ENCODE results near the gene LRRC7.
"Not testable (repeated sequence)": the region's sequence is repeated elsewhere in the genome, so short reads cannot be mapped to it uniquely, and the experiment has no call there.

The LRRC7 gene

DNA sequence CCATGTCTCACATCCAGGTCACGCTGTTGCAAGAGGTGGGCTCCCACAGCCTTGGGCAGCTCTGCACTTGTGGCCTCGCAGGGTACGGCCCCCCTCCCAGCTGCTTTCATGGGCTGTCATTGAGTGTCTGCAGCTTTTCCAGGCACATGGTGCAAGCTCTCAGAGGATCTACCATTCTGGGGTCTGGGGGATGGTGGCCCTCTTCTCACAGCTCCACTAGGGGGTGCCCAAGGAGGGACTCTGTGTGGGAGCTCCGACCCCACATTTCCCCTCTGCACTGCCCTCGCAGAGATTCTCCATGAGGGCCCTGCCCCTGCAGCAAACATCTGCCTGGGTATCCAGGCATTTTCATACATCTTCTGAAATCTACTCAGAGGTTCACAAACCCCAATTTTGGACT, 219.4 kb downstream of the LRRC7 start:
- no peak for DNase-seq

DNA sequence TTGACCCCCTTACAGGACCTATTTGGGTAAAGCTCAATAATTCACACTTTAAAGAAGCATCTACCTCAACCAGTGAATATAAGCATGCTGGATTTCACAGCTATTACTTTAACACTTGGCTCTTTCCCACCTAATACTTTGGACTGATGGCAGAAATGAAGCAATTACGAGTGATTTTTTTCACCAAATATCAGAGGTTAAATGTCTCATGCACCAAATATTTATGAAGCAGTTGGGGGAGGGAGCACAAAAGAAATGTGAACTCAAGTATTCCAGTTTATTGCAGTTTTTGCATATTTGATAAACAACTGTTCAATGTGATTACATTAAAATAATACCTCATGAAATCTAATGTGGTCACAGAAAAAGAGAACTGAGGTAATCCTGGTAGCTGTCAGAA, 223.6 kb downstream of the LRRC7 start:
- DNase-seq: no peak

DNA sequence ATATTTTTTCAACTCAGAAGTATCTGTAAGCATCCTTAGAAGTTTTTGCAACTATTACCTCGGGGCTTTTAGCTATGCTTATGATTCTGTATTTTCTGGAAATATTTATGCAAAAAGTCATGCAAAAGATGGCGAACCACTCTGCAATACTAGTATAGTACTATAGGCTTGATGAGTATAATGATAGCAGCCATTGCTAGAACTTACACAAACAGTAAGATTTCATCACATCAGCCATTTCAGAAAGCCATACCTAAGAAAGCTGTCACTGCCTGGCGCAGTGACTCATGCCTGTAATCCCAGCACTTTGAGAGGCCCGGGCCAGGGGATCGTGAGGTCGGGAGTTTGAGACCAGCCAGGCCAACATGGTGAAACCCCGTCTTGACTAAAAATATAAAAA, 227.1 kb downstream of the LRRC7 start:
- DNase-seq: no peak

DNA sequence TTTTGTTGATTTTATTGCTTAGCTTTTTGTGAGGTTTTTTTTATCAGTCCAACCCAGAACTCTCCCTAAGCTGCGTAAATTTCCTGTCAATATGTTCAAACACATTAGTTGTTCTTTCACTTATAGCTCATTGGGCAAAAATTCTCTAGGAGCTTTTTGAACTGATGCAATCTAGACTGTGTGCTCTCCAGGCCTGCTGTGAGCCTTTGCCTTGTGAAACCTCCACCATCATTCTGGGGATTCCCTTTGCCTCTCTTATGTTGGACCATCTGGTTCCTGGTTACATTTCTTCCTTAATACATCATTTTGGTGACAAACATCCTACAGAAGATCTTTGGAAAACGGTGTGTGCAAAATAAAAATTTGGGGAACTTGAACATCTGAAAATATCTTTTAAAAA, 247.2 kb downstream of the LRRC7 start:
- no peak for DNase-seq

DNA sequence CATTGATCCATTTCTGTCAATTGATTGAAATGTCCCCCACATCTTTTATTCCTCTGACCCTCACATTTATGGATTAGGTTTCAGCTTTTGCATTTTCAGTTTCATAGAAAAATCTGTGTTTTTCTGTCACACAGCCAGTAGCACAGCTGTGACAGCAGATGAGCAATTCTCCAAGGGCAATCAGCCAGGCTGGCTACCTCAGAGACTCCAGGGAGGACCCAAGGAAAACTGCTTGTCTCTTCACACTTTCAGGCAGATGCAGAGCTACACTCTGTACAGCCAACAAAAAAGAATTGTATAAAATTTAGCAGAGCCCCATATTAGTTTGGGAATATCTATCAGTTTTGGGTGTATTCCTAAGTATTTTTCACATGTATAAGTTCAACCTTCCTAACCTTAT, 257.2 kb downstream of the LRRC7 start:
- no peak for DNase-seq

DNA sequence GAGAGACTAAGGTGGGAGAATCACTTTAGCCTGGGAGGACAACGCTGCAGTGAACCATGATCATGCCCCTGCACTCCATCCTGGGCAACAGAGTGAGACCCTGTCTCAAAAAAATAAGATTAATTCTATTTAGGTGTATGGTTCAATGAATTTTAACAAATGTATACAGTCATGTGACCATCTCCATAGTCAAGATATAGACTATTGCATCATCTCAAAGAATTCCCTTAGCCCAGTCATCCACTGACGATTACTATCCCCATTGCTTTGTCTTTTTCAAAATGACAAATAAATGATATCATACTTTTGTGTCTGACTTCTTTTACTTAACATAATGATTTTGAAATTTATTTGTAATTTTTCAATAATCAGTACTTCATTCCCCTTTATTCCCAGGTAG, 260.0 kb downstream of the LRRC7 start:
- no peak for DNase-seq

DNA sequence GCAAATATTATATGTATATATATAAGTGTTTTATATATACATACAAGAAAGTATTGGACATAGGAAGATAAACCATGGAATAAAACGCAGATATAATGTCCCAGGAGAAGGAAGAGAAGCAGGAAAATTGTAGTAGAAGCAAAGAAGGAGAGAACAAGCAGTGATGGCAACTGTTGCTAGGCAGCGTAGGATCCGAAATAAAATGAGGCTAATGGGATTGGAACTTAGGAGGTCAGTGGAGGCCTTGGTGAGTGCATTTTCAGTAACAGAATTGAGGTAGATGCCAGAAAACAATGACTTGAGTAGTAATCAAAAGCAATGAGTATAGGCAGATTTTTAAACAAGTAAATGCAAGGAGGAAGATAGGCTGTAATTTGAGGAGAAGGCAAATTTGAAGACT, 265.8 kb downstream of the LRRC7 start:
- DNase-seq: no peak

DNA sequence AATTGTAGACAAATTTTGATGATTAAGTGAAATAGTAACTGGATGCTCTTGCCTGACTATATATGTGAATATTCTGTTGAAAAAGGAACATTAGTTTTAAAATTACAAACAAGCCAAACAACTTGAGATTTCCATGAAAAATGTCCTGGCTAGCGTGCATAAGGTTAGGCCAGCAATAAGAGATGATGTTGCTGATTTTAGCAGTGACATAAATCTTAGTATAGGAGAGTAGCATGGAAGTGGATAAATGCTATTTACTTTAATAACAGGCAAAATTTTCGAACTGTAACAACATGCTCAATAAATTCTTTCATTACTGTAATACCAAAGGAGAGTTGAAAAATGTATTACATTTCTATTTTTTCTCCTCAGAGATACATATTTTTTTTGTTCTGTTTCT, 266.6 kb downstream of the LRRC7 start:
- DNase-seq: no peak

DNA sequence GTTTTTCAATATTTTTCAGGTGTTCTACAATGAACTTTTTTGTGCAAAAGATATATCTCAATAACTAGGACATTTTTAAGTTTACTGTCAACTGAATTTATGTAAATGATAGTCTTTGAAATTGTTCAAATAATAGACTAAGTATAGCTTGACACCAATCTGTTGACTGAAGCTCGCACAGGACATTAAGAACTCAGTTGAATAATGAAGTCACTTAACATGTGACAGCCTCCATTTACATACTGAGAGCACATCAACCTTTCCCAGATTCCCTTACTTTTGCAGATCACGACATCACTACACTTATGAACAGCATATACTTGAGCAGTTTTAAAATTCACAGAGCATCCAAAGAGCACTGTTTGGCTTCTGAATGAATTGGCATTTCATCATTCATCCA, 268.2 kb downstream of the LRRC7 start:
- DNase-seq: no peak

DNA sequence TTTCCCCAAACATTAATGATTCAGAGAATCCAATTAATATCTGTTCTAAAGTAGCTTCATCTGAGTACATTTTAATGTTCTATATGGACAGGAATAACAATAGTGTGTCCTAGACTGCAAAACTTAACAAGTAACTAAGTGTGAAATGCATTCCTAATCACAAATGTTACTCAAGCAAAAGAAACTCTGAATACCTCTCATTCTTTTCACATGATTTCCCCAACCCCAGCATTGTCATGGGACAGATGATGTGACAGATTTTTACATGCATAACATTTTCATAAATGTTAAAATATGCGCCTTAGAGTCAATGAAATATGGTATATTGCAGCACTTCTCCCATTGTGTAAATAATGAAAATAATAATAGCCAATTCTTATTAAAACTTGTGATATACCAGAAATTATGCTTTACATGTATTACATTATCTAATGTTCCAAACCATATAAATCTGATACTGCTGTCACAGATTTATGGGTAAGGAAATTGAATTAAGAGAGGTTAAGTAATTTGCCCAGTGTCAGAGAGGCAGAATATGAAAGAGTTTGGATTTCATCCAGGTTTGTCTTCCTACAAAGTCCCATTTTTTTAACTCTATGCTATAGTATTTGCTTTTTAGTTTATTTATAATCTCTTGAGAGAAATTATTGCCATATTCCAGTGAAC, 269.4 kb downstream of the LRRC7 start:
- no peak for DNase-seq

DNA sequence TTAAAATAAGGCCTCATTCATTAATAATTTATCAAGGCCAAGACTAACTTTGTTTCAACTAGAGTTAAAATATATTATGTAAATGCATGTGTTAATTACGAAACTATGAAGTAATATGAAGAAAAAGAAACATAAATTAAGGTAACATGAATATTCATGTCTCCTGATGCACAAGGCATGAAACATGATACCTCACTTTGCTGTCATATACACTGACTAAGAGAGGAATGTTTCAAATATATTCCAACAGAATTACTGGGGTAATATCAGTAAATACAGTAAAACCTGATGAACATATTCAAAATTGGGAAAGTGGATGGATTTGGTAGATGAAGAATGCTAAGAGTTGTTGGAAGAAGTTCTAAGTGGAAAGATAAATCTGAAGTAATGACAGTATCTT, 274.6 kb downstream of the LRRC7 start:
- DNase-seq: no peak

DNA sequence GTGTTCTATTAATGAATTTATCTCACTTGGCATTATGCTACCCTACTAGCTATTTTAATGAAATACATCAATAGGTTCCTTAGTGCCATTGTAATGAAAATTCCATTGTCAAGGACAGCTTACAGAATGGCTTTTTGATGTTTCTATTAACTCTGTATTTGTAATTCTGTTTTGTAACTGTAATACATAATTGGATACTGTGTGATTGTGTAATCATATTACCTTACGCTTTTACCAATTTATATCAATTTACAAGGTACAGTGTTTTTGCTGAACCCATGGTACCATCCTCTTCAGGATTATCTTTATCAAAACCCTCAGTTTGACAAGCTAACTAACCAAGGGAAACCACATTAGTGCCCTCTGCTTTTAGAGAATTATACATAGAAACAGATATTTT, 277.9 kb downstream of the LRRC7 start:
- no peak for DNase-seq

DNA sequence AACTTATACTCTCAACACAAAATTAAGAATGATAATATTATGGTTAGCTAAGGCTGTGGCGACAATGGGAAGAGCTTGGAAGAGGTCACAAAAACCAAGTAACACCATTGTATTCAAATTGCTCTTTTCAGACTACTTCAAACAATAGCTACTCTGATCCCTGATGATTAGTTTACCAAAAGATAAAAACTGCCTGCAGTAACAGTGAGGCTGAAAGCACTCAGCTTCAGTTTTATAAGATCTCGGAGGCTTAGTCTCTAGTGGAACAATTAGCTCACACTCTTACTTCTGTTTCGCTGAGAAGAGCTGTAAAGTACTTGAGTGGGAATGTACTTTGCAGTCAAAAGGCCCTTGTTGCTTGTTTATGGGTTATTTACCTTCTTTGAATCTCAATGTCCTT, 278.5 kb downstream of the LRRC7 start:
- no peak for DNase-seq

DNA sequence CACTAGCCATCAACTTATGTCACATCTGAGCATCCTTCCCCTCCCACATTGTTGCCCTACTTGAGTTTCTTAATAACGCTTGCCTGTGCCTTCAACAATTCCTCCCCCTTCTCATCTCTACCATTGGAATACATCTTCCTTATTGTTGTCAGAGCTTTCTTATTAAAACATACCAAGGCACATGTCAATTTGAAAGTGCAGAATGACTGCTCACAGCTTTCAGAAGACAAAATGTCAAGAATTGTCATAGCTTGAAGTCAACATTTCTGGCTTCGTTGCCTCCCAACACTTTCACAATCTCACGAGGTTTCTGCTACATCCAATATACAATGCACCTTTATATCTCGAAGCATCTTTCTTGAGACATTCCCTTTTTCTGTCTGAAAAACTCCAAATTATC, 279.9 kb downstream of the LRRC7 start:
- DNase-seq: no peak

DNA sequence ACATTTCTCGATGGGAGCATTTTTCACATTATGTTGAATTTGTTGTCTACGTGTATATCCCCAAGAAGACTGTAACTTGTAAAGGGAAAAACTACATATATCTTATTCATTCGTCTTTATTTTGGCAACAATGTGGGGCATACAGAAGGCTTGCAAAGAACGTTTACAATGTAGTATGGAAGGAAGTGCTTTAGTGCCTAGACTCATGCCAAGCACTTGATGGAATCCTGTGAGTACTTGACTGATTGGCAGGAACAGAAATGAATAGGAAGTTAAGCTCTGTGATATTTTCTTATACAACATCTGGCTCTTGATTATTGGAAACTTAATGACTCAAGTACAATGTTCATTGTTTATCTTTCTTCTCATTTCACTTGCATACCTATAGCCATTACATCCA, 284.4 kb downstream of the LRRC7 start:
- DNase-seq: no peak

DNA sequence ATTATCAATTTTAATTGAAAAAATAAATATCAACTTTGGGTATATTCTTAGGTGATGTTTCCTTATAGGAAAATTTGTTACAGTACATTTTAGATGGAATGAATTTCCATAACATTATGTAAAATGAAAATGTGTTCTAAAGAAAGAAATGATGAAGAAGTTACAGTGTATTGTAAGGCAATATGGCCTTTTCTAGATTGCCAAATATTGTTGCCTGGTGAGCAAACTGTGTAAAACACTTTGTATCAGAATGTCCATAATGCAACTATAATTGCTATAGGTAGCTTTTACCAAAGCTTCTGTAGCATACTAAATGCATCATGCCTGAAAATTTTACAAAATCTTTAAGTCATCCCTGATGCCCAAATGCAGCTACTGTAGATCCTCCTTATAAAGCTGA, 285.0 kb downstream of the LRRC7 start:
- DNase-seq: no peak

DNA sequence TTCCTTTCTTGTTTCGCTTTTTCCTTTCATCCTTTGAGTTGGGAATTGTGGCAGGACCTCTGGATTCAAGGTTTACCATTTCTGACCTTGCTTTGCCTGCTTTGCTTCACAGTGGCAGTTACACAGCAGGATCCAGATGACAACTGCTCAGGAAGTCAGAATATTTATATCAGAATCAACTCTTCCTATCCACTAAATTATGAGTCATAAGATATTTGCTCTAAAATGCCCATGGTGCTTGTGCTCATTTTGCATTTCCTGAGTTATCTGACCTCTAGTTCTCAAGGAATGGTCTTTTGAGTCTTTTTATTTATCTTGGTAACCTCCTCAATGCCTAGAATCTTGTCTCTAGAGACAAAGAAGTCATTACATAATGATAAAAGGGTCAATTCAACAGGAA, 290.8 kb downstream of the LRRC7 start:
- DNase-seq: no peak

DNA sequence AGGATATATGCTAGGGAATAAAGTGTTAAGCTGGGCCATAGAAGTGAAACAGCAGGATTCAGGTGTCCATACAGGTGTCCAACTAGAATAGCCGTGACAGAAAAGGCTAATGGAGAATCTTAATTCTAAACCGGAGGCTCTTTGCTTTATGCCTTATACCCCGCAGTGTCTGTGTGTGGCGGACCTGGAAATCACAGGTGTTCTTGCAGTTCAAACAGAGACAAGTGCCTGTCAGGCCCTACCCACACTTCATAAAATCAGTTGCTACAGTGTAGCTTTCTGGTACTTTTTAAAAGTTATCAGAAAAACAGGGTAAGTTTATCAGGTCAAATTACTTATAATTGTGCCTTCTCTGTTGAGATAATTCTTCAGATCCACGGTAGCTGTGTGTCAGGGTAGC, 293.9 kb downstream of the LRRC7 start:
- peak; percentile 0 for DNase-seq

DNA sequence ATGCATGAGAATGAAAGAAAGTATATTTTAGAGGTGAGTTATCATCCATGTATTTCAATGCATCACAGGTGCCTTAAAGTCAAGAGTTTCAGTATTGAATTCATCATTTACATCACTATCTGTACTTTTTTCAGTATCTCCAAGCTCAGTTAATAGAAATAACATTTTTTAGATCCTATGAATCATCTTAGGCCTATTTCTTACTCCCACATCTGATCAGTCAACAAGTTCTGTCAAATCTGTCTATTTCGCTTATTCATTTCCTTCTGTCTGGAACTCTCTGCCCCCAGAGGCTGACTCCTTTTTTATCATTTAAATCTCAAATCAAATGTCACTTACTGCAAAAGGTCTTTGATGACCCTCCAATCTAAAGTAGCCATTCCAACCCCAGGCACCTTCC, 295.2 kb downstream of the LRRC7 start:
- no peak for DNase-seq

DNA sequence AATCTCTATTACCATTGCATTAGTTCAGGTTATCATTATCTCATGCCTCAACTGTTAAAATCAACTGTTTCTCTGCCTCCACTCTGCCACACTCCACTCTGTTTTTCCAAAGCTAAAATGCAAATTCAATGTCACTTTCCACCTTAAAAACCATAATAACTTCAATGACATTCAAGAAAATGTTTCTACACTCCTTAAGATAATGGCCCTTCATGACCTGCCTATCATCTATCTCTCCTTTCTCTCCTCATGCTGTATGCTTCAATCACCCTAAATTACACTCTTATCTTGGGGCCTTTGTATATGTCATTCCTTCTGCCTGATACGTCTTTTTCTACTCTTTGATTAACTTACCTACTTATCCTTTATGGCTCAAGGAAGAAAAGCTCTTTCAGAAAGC, 296.0 kb downstream of the LRRC7 start:
- no peak for DNase-seq

DNA sequence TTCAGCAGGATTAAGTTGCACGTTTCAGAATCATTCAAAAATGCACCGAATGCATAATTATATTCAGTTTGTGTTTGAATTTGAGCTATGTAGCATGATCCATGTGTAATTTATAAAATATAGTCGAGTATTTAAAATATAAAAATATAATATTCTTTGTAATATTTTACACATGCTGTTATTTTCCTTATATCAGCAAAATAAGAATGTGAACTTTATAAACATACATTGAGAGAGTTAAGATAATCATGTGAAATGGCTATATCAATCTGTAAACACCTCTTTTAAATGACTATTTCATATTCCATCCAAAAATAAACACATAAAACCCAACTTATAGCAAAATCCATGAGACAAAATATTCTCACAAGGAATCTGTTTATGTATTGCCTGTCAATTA, 303.7 kb downstream of the LRRC7 start:
- DNase-seq: no peak

DNA sequence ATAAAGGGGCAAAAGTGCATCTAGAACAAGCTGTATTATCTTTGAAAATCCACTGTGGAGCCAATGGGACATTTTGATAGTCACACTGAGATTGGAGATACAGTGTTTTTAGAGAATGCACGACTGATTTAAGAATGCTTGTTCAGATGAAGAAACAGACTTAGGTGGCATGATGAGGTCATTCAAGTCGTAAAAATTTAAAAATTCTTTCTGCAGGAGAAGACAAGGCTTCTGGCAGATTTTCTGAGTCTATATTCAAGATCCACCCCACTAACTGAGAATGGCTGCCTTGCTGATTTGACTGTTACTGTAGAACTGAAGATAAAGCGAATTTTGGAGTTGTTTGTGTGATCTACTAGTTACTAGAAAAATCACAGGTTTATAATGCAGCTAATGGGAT, 310.6 kb downstream of the LRRC7 start:
- no peak for DNase-seq

DNA sequence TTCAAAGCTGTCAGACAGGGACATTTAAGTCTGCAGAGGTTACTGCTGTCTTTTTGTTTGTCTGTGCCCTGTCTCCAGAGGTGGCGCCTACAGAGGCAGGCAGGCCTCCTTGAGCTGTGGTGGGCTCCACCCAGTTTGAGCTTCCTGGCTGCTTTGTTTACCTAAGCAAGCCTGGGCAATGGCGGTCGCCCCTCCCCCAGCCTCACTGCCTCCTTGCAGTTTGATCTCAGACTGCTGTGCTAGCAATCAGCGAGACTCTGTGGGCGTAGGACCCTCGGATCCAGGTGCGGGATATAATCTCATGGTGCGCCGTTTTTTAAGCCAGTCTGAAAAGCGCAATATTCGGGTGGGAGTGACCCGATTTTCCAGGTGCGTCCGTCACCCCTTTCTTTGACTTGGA, 320.3 kb downstream of the LRRC7 start:
- not testable (repeated sequence) for DNase-seq

DNA sequence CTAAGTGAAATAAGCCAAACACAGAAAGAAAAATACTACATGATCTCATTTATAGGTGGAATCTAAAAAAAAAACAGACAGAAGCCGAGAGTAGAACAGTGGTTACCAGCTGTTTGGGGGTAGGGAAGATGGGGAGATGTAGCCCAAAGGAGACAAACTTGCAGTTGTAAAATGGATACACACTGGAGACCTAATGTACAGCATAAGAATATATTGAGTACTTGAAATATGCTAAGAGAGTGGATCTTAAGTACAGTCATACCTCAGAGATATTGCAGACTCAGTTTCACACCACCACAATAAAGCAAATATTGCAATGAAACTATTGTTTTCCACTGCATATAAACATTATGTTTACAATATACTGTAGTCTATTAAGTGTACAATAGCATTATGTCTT, 320.9 kb downstream of the LRRC7 start:
- DNase-seq: no peak

DNA sequence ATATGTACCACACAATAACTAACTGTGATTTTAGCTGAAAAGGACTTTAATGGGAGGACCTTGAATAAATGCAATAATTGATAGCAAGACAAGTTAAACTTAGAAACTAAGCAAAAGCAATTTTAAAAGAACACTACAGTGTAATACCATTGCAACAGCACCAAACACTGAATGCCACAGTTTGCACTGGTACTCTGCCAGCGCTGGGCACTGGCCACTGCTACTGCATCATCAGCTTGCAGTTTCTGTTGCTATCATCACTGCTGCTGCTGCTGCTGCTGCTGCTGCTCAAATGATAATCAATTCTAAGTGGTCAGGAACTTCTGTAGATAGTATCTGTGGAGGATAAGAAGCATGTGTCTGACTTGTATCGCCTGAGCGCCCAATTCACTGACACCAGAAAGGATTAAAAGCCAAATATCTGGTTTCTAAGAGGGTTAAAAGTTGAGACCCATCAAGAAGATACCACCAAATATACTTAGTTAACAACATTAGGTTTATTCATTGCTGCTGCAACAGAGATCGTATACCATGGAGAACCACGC, 330.8 kb downstream of the LRRC7 start:
- DNase-seq: no peak
